Fibroblast of lung (primary cell): ENCODE results near the gene FRMD7. TPM values are rescaled to one million over a fixed set of nuclear protein-coding genes. Genes with fewer than 3 reads are reported as not detected.

ENCODE experiments used
- DNase-seq, 2 donors: peaks; one replicate each; pipeline versions ENCODE4 v3.0.0 to v3.0.0-alpha.2; 2010; ENCODE audit warnings: low read depth in 2 of 2
- H2AFZ ChIP-seq: 2 replicates; pipeline ENCODE4 v1.5.1; 2012; ENCODE audit warnings: low read length, control low read depth, inconsistent platforms
- H3K27ac ChIP-seq: 2 replicates; pipeline ENCODE4 v1.5.1; 2011; ENCODE audit warnings: low read length, control low read depth; ENCODE audit not compliant: insufficient read depth
- H3K27me3 ChIP-seq: 2 replicates; pipeline ENCODE4 v1.5.1; 2011; ENCODE audit warnings: mild to moderate bottlenecking, low read length; ENCODE audit not compliant: control insufficient read depth, insufficient read depth
- H3K36me3 ChIP-seq: 2 replicates; pipeline ENCODE4 v1.5.1; 2011; ENCODE audit warnings: low read length; ENCODE audit not compliant: control insufficient read depth, insufficient read depth
- H3K4me1 ChIP-seq: 2 replicates; pipeline ENCODE4 v1.5.1; 2011; ENCODE audit warnings: low read length; ENCODE audit not compliant: control insufficient read depth, insufficient read depth; ENCODE audit errors: extremely low read depth
- H3K4me2 ChIP-seq: 2 replicates; pipeline ENCODE4 v1.5.1; 2011; ENCODE audit warnings: low read length, control low read depth; ENCODE audit not compliant: insufficient read depth; ENCODE audit errors: extremely low read depth
- H3K4me3 ChIP-seq, 4 experiments: fragments of 200-600 bp in 1 of 4; sonication (generic) in 1 of 4; replicated peaks in 1 of 4; 2 replicates each; pipeline ENCODE4 v1.5.1; 2011 to 2016; ENCODE audit warnings: low read length in 4 of 4, low read depth in 3 of 4, mild to moderate bottlenecking in 3 of 4, control low read depth in 2 of 4, inconsistent platforms in 1 of 4, mixed read lengths in 1 of 4; ENCODE audit not compliant: insufficient read depth in 1 of 4; ENCODE audit errors: control extremely low read depth in 1 of 4
- H3K79me2 ChIP-seq: 2 replicates; pipeline ENCODE4 v1.5.1; 2012; ENCODE audit warnings: mild to moderate bottlenecking, low read length, inconsistent platforms; ENCODE audit not compliant: control insufficient read depth, insufficient read depth
- H3K9ac ChIP-seq: 2 replicates; pipeline ENCODE4 v1.5.1; 2011; ENCODE audit warnings: mild to moderate bottlenecking, low read length, control low read depth; ENCODE audit not compliant: insufficient read depth
- H3K9me3 ChIP-seq: 2 replicates; pipeline ENCODE4 v1.5.1; 2012; ENCODE audit warnings: low read depth, low read length; ENCODE audit not compliant: control insufficient read depth, insufficient read depth
- H4K20me1 ChIP-seq: 2 replicates; pipeline ENCODE4 v1.5.1; 2011; ENCODE audit warnings: low read length; ENCODE audit not compliant: control insufficient read depth, insufficient read depth; ENCODE audit errors: extremely low read depth
- CTCF ChIP-seq, 2 donors: IDR thresholded peaks in 1 of 2; conservative IDR thresholded peaks in 1 of 2; 1 replicate in 1 of 2; 2 replicates in 1 of 2; pipeline ENCODE4 v1.5.1; 2011 to 2012; ENCODE audit warnings: low read length in 2 of 2, control low read depth in 1 of 2, inconsistent platforms in 1 of 2, low read depth in 1 of 2, mild to moderate bottlenecking in 1 of 2
- EZH2 ChIP-seq: IDR thresholded peaks from 2 replicates; pipeline ENCODE4 v1.5.1; 2012; ENCODE audit warnings: low read length, control low read depth, mild to moderate bottlenecking; ENCODE audit errors: missing control alignments
- polyA plus RNA-seq, 2 donors: library from polyadenylated mRNA; depleted of rRNA in 1 of 2; stranded (reverse) in 1 of 2; unstranded in 1 of 2; fragments of >200 nt; gene quantifications; 2 replicates each; pipeline ENCODE4 v1.2.1, GENCODE V29; 2011 to 2012; ENCODE audit warnings: missing spikeins in 1 of 2
- total RNA-seq: library from RNA; depleted of rRNA; stranded (reverse); fragments of >200 nt; gene quantifications from 2 replicates; pipeline ENCODE4 v1.2.1, GENCODE V29; 2014

The FRMD7 gene
- total and polyA plus RNA-seq, 2 donors (not counting 1 experiment from before 2014, with no cell fraction given), result under 0.01 to 0.10 TPM

GRCh38 chrX:132146456-132146855, 18.6 kb upstream of the FRMD7 start:
- no peak overlapping the region for H3K4me3 ChIP-seq
- TF ChIP-seq CTCF (conservative IDR thresholded peaks at IDR 0.05 in 1 of 2, IDR thresholded peaks at IDR 0.05 in 1 of 2; ENCODE audit: low read depth in 1 of 2, low read length in 2 of 2) (no peak), EZH2 (no peak)
- H3K79me2 ChIP-seq, result no peaks in the 10 kb centered on the region
- no peak overlapping the region for H3K27ac ChIP-seq
- H3K9ac ChIP-seq, result no peak overlapping the region
- H2AFZ ChIP-seq, result no peak overlapping the region
- no peaks in the 10 kb centered on the region for H4K20me1 ChIP-seq
- no peaks in the 10 kb centered on the region for H3K9me3 ChIP-seq
- H3K27me3 ChIP-seq, result no peaks in the 10 kb centered on the region
- no peaks in the 10 kb centered on the region for H3K4me1 ChIP-seq
- no peak for DNase-seq
- H3K36me3 ChIP-seq, result no peaks in the 10 kb centered on the region
- no peak overlapping the region for H3K4me2 ChIP-seq

GRCh38 chrX:132144061-132144460, 16.2 kb upstream of the FRMD7 start:
- Histone ChIP-seq H3K4me1 (no peaks in the 10 kb centered on the region), H3K79me2 (no peaks in the 10 kb centered on the region), H2AFZ (no peak overlapping the region), H3K27ac (no peak overlapping the region), H3K9me3 (no peaks in the 10 kb centered on the region), H3K4me3 (no peak overlapping the region), H3K4me2 (no peak overlapping the region), H3K9ac (no peak overlapping the region), H3K27me3 (no peaks in the 10 kb centered on the region), H4K20me1 (no peaks in the 10 kb centered on the region), H3K36me3 (no peaks in the 10 kb centered on the region)
- no peak for DNase-seq
- TF ChIP-seq CTCF (conservative IDR thresholded peaks at IDR 0.05 in 1 of 2, IDR thresholded peaks at IDR 0.05 in 1 of 2; ENCODE audit: low read depth in 1 of 2, low read length in 2 of 2), result no peak
- TF ChIP-seq EZH2, result no peak

- no peak for DNase-seq
- no peaks in the 10 kb centered on the region for H3K27me3 ChIP-seq
- no peak overlapping the region for H2AFZ ChIP-seq
- TF ChIP-seq EZH2 (no peak), CTCF (conservative IDR thresholded peaks at IDR 0.05 in 1 of 2, IDR thresholded peaks at IDR 0.05 in 1 of 2; ENCODE audit: low read depth in 1 of 2, low read length in 2 of 2) (no peak)
- no peaks in the 10 kb centered on the region for H4K20me1 ChIP-seq
- H3K9ac ChIP-seq, result no peak overlapping the region
- H3K4me3 ChIP-seq, result no peak overlapping the region
- H3K4me1 ChIP-seq, result no peaks in the 10 kb centered on the region
- no peaks in the 10 kb centered on the region for H3K79me2 ChIP-seq
- H3K9me3 ChIP-seq, result no peaks in the 10 kb centered on the region
- H3K4me2 ChIP-seq, result no peak overlapping the region
- no peak overlapping the region for H3K27ac ChIP-seq
- no peaks in the 10 kb centered on the region for H3K36me3 ChIP-seq
Measured at GRCh38 chrX:132125906-132126305, 1.9 kb downstream of the FRMD7 start.
